HuH-7 (cell line): ENCODE measurements around the gene C1QB.
A peak's percentile ranks its signal among the peaks of the same experiment; 100 is the strongest.
"Not testable (repeated sequence)": the region's sequence is repeated elsewhere in the genome, so short reads cannot be mapped to it uniquely, and the experiment has no call there.

Experiments used
- DNase-seq: peaks from one replicate; pipeline ENCODE4 v3.0.0; 2011; ENCODE audit warnings: low spot score

Gene C1QB

DNA sequence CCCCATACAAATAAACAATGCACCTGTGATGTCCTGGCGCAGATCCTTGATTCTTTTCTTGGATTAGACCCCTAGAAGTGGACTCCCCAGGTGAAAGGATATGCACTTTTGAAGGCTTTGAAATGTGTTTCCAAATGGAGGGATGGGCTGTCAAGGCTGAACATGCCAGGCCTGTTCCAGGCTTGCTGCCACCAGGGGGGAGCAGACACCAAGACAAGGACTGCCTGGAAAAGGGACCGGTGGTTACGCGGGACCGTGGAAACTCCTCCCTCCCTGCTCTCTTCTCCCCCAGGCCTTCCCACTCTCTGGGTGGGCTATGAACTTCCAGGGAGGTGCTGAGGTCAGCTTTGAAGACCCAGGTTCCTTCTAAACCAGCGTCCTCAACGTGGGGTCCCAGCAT is 12.7 kb downstream of the C1QB start:
- DNase-seq = peak; percentile 73

DNA sequence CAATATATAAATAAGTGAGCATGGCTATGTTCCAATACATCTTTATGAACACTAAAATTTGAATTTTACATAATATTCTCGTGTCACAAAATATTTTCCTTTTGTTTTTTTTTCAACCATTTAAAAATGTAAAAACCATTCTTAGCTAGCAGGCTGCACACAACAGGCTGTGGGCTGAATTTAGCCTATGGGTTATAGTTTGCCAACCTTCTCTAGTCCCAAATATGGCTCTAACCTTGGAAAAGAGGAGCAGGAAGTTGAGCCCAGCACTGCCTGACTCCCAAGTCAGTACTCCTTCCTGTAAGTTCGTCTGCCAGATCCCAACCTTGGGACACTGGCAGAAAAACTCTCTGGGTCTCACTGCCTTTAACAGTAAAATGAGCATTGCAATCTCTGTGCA is 13.4 kb downstream of the C1QB start:
- DNase-seq = no peak

DNA sequence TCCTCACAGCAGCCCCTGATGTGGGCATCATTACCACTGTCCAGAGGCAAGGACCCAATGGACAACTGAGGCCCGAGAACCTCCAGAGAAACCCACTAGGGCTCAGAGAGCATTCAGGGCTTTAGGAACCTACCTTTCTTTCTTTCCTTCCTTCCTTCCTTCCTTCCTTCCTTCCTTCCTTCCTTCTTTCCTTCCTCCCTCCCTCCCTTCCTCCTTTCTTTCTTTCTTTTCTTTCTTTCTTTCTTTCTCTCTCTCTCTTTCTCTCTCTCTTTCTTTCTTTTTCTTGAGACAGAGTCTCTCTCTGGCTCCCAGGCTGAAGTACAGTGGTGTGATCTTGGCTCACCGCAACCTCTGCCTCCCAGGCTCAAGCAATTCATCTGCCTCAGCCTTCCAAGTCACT is 15.8 kb downstream of the C1QB start:
- not testable (repeated sequence) for DNase-seq

DNA sequence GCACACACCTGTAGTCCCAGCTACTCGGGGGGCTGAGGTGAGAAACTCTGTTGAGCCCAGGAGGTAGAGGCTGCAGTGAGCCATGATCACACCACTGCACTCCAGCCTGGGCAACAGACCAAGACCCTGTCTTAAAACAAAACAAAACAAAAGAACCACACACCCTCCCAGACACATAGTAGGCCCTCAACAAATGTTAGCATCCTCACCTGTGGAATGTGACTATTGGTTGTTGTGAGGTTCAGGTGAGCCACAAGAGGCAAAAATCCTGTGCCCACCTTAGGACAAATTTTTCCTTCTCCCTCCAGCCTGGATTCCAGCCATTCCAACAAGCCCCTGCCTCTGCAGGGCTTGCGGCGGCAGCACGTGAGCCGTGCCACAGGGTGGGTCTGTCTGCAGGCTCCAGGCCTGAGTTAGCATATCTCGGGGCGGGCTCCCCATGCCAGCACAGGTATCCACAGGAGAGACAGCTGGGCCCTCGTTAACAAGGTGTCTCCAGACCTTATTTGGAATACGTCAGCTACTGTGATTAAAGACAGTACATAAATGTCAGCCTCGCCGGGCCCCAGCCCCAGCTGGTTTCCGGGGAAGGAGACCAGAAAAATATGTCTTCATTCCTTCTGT is 17.4 kb downstream of the C1QB start:
- no peak for DNase-seq

DNA sequence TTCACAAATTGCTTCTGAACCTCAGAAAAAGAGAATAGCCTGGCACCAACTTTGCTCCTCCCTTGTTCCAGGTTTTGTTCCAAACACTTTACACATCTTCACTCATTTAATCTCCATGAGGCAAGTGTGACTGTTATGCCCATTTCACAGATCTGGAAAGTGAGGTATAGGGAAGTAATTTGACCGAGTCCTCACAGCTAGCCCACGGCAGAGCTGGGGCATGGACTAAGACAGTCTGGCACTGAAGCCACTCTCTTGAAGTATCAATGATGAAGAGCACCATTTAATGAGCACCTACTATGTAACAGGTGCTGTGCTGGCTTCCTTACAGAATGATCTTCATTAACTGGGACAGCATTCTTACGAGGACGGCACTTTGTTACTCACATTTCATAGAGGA is 19.0 kb downstream of the C1QB start:
- no peak for DNase-seq

DNA sequence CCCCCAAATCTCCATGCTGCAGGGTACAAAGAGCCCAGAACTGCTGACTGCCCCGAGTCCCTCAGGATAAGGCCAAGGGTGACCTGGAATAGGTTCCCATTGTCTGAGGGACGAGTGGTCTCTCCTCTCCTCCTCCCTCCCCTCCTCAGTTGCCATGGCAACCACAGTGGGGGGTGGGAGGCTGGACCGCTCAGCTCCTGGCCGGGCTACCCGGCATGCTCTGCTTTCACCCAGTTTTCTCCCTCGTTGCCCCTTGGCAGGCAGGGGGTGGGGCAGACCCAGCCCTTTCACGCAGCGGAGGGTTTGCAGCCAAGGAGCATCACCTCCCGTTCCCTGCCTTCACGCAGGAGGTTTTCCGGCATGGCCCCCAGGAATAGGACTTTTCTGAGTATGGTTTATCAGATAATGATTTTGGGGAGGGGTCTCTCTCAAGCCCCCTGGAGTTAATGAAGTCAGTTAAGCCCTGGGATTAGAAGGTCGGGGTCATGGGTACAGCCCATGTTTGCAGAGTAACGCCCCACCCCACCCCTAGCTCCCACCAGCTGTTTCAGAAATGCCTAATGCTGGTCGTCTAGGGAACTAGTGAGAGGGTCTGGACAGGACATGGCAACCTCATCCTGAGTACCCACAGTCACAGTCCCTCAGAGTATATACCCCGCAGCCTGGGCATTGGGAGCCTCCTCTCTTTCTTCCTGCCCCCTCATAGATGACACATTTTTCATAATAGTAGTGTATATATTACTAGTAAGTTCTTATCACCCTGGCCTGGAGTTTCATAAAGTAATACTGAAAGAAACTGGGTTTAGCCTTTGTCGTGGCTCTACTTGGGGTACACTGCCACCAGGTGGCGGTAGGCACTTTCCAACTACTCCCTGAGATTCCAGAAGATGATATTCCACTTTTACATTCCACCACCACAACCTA is 20.7 kb downstream of the C1QB start:
- DNase-seq = peak; percentile 72

DNA sequence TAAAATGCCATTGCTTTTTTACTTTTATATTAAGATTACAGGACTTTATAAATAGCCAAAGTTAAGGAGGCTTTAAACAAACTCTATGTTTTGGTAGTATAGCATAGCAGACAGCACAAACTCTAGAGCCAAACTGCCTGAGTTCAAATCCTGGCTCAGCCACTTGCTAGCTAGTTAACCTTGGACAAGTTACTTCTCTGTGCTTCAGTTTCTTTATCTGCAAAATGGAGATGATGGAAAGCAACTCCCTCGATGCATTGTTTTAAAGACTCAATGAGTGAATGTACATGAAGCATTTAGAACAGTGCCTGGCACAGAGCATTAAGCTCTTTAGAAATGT is 21.3 kb downstream of the C1QB start:
- no peak for DNase-seq

DNA sequence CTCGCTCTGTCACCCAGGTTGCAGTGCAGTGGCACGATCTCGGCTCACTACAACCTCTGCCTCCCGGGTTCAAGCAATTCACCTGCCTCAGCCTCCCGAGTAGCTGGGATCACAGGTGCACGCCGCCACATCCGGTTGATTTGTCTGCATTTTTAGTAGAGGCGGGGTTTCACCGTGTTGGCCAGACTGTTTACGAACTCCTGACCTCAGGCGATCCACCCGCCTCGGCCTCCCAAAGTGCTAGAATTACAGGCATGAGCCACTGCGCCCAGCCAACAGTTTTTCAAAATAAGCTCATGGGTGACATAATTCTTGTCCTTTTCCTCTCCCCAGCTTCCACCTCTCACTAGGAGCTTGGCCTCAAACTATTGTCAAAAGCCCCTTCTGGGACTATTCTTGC is 23.1 kb downstream of the C1QB start:
- DNase-seq = not testable (repeated sequence)

DNA sequence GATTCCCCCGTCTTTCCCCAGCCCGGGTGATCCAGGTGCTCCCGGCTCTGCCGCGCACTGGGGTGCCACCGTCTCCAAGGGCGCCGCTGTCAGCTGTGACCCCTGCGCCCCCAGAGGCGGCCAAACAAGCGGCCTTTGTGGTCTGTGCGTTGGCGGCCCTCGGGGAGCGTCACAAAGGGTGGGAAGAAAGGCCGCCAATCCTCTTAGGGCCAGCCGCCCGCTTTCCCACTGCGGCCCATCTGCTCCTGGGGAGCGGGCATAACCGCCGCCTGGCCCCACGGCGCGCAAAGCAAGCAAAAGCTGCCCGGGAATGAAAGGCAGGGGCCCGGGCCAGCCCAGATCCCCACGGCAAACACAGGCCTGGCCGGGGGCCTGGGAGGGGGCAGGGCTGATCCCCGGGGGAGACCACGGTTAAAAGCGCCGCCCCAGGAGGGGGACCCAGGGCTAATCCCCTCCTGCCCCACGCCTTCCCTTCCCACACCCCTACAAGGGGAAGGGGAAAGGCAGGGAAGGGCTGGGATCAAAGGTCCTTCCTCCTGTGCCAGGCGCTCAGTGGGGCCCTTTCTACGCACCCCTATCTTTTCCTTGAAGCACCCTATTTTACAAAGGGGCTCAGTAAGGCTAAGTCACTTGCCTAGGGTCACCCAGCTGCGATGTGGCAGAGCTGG is 24.0 kb downstream of the C1QB start:
- DNase-seq = no peak

DNA sequence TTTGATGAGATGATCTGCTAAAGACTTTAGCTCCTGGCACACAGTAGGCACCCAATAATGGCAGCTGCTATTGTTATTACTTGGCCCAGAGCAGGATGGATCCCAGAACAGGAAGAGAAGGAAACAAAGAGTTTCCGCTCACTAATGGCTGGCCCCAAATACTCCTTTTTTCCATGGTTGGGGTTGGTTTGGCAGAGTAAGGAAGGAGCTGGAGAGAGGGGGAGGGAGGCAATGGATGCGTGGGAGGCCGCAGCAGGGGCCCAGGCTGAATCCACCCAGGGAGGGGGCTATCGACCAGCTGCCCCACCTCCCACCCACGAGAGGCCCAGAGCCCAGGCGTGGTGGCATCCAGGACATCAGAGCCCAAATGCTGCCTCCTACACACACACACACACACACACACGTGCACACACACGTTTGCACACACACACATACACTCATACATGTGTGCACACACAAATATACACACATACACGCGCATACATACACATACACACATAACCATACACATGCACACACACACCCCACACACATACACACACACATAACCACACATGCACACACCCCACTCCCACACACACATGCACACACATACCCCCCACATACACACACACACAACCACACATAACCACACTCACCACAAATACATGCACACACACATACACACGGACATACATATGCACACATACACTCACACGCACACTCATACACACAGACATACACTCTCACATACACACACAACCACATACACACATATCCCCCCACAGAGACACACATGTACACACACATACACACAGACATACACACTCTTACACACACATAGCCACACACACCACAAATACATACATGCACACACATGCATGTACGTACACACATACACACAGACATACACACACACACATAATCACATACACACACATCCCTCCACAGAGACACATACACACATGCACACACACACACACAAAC is 25.2 kb downstream of the C1QB start:
- no peak for DNase-seq

DNA sequence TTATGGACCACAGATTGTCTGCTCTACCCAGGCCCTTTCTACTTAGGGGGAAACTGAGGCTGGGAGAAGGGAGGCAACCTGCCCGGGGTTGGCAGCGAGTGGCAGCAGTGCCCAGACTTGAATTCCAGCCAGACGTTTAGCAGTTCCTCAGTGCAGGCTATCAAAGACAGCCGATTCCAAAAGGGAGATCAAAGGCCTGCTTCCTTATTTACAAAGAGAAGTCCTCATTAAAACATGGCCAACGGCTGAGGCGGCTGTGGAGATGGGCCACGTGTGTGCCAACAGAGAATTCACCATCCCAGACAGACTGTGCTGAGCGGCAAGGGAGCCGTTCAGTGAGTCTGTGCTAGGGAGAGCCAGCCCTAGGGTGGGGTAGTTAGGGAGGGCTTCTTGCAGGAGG is 27.7 kb downstream of the C1QB start:
- DNase-seq = no peak

DNA sequence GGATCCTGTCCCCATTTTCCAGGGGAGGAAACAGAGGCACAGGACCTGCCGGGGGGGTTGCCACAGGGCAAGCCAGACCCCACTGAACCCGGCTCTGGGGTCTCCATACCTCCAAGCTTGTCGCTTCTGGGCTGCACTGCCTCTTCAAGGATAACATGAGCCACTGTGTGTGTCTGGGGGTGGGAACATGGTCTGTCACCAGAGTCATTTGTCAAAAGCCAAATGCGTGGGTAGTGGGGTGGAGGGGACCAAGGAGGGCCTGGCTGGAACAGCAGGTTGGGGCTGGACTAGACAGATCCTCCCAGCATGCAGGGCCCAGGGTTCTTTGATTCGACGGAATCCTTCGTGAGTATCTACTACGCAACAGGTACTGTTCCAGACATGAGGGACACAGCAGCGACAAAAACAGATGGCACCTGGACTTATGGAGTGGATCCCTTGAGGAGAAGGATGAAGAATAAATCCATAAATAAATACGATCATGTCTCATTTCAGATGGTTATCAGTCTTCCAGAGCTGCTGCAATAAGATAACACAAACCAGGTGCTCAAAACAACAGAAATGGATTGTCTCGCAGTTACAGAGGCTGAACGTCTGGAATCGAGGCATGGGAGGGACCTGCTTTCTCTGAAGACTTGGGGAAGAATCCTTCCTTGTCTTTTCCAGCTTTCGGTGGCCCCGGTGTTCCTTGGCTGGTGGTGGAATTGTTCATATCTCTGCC is 28.7 kb downstream of the C1QB start:
- no peak for DNase-seq

DNA sequence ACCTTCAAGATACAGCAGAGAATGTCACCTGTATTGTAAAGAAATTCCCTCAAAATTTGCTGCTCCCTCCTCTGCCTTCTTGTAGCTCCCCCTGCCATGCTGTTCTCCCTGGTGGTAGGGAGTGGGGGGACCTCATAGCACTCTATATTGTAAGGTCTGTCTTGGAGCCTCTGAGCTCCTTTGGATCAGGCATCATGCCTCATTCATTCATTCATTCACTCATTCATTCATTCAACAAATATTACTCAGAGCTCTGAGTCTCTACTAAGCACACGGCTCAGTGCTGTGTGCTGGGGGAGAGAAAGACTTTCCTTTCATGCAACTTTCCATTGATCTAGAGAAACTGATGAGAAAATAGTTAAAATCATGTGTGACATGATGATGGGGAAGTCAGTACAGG is 30.5 kb downstream of the C1QB start:
- DNase-seq = no peak

DNA sequence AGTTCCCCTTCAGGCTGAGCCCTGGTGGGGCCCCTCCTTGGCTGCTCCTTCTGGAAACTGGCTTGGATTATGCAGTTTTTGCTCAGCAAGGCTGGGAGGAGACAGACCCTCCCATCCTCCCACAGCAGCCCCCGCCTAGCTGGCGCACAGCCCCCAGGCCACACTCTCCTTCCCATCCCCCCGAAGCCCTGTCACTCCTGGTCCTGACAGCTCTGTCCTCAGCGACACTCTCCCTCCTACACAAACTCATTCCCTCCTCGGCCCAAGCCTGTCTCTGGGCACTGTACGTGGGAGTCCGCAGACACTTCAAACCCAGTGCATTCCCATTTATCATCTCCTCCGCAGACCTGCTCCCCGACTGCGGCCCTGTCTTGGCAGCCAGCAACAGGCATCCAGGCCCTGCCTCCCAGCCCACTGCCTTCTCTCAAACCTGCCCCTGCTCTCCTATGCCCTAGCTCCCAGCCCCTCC is 32.6 kb downstream of the C1QB start:
- DNase-seq = no peak

DNA sequence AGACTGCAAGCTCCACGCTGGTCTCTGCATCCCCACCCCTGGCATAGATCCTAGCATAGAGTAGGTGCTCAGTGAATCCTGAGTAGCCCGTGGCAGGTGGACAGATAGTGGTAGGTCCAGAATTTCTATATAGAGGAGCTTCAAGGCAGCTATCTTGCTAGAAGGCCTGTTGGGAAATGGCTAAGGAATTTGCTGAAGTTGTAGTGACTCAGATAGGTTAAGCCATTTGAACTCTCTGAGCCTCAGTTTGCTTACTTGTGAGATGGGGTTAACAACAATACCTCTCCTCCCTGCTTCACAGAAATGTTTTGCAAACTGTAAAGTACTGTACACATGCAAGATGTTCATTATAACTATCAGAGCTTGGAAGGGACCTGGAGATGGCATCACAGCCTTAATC is 34.2 kb downstream of the C1QB start:
- no peak for DNase-seq

DNA sequence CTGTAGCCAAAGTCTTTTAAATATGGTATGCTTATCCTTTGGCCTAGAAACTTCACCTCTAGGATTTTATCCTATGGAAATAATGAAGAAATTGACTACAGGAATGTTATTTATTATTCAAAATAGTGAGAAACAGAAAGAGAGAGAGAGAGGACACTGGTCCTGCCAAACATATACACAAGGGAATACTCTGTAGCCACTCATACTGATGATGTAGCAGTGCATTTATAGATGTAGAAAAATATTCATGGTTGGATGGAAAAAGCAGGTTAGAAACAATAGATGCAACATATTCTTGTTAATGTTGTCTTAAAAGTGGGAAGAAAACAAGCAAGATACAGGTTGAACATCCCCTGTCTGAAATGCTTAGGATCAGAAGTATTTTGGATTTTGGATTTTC is 35.4 kb downstream of the C1QB start:
- no peak for DNase-seq

DNA sequence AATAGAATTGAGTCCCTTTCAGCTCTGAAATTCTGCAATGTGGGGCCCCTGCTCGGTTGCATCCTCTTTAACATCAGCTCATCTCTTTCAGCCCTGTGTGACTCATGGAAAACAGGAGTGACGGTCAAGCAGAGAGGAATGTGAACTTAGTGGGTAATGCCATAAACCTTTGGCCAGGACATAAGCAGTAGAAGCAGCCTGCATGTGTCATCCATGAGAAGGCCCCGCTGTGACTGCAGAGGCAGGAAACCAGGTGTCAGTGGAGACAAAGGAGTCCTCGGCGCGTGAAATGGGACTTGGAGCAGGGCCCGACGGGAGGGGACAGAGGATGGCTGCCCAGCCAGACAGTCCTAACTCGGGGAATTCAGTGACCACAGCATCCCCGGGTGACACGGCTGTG is 36.5 kb downstream of the C1QB start:
- DNase-seq = peak; percentile 60

DNA sequence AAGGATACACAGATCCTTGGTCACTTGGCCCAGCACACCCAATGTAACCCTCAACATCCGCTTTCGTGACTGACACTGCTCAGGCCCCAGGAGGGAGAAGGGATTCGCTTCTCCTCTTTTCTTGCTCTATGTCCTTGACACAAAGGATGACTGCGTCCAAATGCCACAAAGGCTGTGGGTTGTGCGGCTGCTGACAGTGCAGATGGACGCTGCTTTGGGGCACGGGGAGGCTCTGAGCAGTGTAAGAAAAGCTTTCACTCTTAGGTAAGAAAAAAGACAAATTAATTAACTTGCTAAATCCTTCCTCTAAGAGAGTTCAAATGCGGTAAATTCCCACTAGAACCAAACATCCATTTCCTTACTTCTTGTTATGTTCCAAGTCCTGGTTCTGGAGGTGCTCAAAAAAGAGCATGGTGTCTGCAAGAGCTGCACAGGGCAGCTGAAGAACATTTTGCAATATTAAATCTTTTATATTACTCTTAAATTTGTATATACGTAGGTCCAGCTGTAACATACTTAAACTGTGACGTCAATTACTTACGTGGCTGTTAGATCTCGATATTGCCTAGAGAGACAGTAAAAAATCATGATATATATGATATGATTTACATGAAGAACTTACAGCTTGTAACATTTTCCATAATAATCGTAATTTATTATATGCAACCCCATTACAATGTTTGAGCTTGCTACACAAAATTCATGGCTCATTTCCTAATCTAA is 38.2 kb downstream of the C1QB start:
- no peak for DNase-seq

DNA sequence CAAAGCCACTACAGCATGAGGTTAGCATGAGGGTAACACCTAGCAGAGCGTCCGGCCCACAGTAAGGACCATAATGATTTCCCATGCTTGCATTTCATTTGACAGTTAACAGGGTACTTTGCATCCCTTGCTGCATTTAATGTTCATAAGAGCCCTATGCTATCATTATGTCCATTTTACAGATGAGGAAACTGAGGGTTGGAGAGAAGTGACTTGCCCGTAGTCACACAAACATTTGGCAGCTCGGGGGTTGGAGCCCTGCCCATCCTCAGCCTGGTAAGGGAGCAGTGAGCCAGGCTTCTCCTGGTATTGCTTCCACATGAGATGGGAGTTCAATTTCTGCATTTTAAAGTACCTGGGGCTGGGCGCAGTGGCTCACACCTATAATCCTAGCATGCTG is 41.1 kb downstream of the C1QB start:
- no peak for DNase-seq

DNA sequence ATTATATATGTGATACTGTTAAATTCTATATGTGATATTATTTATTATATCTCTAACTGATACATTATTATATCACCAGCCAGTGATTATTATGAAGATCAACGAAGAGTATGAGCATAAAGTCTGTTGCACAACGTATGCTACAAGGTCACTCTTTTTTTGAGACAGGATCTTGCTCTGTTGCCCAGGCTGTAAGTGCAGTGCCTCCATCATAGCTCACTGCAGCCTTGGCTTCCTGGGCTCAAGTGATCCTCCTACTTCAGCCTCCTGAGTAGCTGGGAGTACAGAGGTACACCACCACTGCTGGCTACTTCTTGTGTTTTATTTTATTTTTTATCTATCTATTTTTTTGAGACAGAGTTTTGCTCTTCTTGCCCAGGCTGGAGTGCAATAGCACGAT is 43.6 kb downstream of the C1QB start:
- DNase-seq = no peak

DNA sequence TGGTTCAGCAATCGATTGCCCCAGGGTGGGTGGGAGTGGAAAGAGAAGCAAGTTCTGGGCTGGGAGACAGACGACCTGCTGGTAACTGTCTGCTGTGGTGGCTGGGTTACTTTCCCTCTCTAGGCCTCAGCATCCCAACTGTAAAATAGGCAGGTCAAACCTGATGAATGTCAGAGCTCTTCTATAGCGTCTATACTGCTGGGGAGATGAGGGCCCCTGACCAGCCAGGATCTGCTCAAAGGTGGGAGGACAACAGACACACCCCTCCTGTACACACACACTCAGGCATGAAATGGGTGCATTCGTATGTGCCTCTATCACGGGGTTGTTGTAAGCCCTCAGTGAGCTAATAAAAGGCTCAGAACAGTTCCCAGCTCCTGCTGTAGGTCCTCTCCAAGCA is 44.9 kb downstream of the C1QB start:
- no peak for DNase-seq
